GM18858 (cell line): ENCODE data around the gene KRTAP22-2.

Experiments
- ATAC-seq: cut with Tn5 transposase; IDR thresholded peaks from one replicate; pipeline ENCODE4 v1.9.1; 2021; ENCODE audit not compliant: unreplicated experiment

The KRTAP22-2 gene

DNA sequence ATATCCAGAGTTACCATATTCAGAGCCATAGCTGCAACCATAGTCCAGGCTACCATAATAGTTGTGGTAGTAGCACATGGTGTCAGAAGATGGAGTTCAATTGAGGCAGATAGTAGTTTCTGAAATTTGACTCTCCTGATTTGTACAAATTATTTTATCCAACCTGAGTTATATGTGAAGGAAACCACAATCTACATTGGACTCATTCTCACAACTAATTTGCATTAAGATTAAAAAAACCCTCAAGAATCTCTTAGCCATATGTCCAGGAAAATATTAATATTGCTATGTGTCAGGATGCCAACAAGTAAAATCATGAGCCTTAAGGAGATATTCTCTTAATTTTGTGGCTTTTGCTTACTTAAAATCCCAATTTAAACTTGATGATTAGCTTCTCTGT is at the start of gene KRTAP22-2:
Gene KRTAP22-2 (minus strand): TSS at position 101 of the 400 bp plus-strand sequence.
- no peak for ATAC-seq

DNA sequence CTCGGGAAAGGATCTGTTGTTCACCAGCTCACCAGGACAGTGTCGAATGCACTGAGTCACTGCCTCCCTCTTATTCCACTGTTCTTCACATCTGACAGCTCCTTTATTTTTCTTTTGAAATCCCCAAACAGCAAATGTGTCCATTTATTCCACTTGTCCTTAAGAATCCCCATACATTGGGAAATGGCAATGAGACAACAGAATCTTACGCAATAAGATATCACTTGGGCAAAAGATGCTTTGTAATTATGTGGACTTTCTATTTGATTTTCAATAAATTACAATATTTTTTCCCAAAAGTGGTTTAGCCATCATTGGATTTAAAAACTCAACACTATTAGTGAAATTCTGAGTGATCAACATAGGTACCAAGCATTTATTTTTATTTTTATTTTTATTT is 48.5 kb upstream of the KRTAP22-2 start:
- ATAC-seq: no peak

DNA sequence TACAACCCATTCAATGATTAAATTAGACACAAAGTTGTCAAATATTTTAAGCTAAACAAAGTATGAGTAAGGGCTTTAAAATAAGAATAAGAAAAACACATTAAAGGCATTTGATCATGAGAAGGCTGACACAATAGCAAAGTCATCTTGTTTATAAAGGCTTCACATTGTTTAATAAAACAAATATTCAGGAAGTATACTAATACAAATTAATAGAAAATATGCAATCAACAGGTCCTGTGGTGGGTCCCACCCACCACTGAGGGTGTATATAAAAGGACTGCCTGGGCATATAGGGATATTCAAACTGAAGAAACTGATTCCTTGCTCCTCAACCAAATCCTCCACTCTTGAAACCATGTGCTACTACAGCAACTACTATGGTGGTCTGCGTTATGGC is 44.7 kb upstream of the KRTAP22-2 start, which contains the start of gene KRTAP20-2:
Gene KRTAP20-2 (plus strand): TSS at position 301 of the 400 bp plus-strand sequence. CDS start 58 bp downstream, at position 359.
- ATAC-seq: no peak

DNA sequence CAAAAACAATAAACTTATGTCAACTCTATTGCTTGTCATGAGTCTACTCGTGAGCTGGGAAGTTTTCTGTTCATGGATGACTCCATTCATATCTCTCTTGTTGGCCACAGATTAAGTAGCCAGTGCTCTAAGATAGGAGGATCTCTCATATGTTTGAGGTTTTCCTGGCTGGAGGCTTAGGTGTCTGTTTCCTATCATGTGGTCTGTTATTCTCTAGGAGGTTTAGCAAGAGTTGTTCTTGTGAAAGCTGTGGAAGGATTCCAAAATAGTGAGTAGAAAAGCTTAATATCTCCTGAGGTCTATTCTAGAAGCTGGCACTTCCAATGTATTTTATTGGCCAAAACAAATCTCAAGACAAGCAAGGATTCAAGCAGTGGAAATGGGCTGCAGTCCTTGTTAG is 39.0 kb upstream of the KRTAP22-2 start:
- ATAC-seq: no peak

DNA sequence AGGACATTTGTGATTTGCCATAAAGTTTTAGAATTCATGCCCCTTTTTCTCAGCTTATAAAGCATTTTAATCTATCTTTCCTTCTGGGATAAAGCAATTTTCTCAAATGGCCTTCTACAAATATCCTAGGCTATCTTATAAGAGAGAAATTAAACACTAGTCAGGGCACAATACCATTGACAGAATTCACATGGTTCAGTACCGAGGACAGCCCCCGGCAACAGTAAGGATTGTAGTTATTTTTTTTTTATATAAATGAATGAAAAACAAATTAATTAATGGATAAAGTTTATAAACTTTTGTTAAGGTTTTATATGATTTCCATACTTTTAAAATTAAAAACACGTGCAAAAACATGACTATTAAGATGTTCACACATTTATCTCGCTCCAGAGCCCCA is 37.9 kb upstream of the KRTAP22-2 start:
- no peak for ATAC-seq

DNA sequence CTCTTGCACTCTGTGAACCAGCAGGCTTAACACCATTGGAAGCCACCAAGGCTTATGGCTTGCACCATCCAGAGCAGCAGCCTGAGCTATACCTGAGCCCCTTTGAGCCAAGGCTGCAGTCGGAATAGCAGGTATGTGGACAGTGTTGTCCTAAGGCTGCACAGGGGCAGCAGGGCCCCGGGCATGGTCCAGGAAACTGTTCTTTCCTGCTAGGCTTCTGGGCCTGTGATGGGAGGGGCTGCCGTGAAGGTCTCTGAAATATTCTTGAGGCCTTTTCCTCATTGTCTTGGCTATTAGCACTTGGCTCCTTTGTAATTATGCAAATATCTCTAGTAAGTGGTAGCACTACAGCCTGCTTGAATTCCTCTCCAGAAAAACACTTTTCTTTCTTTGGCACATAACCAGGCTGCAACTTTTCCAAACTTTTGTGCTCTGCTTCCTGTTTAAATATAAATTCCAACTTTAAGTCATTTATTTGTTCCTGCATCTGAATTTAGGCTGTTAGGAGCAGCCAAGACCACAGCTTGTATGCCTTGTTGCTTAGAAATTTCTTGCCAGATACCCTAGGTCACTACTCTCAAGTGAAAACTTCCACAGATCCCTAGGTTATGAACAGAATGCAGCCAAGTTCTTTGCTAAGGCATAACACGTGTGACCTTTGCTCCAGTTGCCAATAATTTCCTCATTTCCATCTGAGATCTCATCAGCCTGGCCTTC is 35.4 kb upstream of the KRTAP22-2 start:
- ATAC-seq: no peak

DNA sequence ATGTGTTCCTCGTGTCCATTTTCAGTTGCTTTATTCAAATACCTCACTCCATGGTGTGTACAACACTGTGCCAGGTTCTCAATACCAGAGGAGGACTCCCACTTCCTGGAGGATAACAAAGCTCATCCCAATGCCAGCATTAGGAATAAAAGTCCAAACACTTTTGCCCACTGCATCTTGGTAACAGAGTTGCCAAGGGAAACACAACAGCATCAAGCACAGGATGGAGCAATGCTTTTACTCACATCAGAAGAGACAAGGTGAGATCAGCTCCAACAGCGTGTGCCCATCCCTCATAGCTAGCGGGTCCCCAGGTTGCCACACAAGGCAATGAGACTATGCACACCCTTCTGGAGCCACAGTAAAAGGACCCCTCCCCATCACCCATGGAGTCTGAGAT is 33.2 kb upstream of the KRTAP22-2 start:
- ATAC-seq: no peak

DNA sequence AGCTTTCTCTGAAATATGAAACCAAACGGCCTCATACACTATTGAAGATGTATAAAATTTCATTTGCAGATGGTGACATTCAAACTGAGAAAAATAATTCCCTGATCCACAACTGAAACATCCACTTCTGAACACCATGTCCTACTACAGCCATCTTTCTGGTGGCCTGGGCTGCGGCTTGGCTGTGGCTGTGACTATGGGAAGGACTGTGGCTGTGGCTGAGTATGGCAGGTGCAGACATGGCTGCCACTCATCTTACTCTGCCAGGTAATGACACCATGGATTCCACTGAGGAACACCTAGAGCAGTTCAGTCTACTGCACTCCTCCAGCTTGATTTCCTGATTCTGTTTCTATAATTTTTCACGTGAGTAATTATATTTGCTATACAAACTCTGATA is 30.3 kb upstream of the KRTAP22-2 start, which contains the start of gene KRTAP20-4:
Gene KRTAP20-4 (plus strand): TSS at position 106 of the 400 bp plus-strand sequence.
- ATAC-seq: no peak

DNA sequence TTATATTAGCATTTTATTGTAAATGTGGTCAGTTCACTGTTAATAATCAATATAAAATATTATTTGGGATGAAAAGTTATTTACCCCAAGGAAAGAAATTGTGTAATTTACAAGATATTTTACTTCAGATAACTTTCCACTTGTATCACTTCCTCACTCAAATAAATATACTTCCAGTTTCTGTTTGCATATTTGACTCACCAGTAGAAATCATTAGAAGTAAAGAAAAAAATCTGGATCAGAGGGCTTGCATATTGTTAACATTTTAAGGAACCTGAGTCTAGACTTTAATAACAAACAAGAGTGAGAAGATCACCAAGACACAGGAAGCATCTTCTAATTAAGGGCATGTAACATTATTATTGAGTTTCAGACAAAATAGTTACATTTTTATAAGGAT is 29.9 kb upstream of the KRTAP22-2 start:
- no peak for ATAC-seq

DNA sequence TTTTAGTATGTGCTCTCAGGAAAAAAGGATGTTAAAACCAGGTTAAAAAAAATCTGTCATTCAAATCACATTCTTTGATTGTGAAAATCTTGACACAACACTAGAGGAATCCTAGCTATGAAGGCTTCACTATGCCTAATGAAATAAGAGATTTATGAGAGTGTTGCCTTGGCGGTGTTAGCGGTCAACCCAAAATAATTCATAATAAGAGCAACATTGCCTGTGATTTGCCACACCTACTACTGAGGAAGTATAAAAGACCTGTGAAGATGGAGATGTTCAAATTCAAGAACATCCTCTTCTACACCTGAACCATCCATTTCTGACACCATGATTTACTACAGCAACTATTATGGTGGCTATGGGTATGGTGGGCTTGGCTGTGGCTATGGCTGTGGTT is 25.9 kb upstream of the KRTAP22-2 start, which contains the start of gene KRTAP20-1:
Gene KRTAP20-1 (plus strand): TSS at position 301 of the 400 bp plus-strand sequence. CDS start 30 bp downstream, at position 331.
- ATAC-seq: no peak

DNA sequence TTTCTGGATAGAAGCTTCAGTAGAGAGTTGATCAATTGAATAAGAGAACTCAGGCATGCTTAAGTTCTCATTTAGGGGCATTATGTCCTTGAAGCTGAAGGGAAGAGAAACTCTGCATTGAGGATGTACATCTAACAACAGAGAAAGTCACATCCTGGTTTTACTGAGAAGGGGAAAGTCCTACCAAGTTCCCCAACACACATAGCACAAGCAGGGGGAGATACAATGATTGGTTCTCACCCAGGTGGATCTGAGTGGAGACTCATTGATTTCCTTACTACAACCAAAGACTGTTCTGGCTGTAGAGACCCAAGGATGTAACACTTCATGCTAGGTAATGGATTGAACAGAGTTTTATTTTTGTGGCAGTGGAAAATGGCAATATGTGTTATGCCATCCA is 25.0 kb upstream of the KRTAP22-2 start:
- ATAC-seq: no peak

DNA sequence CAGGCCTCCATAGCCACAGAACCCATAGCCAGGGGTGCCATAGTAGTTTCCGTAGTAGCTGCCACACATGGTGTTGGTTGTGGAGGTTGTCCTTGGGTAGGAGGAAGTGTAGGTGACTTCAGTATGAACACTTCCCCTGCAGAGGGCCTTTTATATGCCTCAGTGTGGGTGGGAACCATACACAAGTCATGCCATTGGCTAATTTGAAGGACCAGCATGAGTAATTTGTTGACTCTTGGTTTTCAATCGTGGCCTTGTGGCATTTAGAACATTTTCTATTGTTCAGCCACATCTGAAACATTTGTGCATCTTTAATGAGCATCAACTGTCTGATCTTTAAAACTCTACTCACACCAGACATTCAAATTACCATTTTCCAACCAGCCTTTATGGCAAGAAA is 23.6 kb upstream of the KRTAP22-2 start, which contains the start of gene KRTAP6-1:
Gene KRTAP6-1 (minus strand): TSS at position 95 of the 400 bp plus-strand sequence. CDS start 26 bp downstream, at position 69.
- no peak for ATAC-seq

DNA sequence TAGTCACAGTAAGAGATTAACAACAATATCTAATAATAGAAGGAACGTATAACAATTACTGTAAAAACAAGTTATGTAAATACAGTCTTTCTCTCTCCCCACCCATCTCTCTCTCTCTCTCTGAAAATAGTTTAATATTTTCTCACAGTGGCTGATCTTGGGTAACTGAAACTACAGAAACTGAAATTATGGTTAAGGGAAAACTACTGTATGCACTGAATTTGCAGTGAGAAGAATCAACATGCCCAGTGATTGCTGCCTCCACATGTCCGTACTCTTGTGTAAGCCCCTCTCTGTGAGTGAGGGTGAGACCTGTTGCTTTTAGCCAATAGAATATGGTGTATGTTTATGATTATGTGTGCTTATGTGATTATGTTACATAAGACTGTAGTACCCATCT is 21.9 kb upstream of the KRTAP22-2 start:
- no peak for ATAC-seq

DNA sequence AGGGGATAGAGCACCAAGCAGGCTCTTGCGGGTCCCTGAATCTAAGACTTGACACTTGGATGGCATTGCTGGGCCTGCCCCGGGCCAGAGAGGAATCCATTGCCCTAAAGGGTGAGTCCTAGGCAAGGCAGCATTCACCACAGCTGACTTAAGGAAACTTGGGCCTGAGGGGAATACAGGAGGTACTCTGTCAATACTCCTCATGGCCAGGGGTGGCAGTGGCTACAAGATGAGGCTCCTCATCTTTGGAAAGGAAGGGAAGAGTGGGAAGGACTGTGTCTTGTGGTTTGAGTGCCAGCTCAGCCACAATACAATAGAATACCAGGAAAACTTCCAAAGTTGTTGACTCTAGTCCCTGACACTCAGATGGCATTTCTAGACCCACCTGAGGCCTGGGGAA is 15.8 kb upstream of the KRTAP22-2 start:
- ATAC-seq: no peak

DNA sequence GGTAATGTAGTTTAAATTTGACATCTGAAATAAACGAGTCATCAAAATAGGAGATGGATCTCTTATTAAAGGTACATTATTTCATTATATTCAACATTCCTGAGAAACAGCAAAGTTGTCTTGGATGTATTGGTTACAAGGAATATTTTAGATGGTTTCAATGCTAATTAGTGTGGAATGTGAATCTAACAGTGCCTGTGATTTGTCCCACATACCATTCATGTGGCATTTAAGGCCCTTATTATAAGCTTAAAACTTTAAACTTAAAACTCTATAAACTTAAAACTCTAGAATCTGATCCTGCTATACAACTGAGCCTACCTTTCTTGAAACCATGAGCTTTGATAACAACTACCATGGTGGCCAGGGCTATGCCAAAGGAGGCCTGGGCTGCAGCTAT is 10.6 kb upstream of the KRTAP22-2 start, which contains the start of gene KRTAP22-1:
Gene KRTAP22-1 (plus strand): TSS at position 301 of the 400 bp plus-strand sequence.
- ATAC-seq: no peak

DNA sequence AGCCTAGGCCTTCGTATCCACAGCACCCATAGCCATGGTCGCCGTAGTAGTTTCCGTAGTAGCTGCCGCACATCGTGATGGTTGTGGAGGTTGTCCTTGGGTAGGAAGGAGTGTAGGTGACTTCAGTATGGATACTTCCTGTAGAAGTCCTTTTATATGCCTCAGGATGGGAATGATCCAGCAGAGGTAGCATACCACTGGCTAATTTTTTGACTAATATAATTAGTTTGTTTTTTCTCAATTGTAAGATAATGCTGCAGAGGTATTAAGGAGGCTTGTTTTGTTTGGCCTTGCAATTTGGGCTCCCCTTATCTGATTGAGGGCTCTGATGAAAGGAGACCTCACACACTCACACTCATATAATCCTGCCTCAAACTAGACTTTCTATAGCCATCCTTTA is 8.6 kb upstream of the KRTAP22-2 start, which contains the start of gene KRTAP6-2:
Gene KRTAP6-2 (minus strand): TSS at position 101 of the 400 bp plus-strand sequence. CDS start 28 bp downstream, at position 73.
- ATAC-seq: no peak

DNA sequence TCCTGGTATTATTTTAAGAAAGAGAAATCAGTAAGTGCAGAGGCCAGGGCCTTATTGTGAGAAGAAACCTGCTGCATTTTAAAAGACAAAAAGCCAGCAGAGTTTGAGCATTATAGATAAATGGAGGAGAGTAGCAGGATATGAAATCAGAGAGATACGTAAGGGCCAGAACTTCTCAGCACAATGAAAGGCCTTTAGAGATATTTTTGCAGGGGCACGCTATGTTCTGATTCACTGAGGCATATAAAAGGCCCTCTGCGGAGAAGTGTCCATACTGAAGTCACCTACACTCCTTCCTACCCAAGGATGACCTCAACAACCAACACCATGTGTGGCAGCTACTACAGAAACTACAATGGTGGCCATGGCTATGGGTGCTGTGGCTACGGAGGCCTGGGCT is 1.9 kb upstream of the KRTAP22-2 start, which contains the start of gene KRTAP6-3:
Gene KRTAP6-3 (plus strand): TSS at position 301 of the 400 bp plus-strand sequence. CDS start 6 bp downstream, at position 307.
- no peak for ATAC-seq

DNA sequence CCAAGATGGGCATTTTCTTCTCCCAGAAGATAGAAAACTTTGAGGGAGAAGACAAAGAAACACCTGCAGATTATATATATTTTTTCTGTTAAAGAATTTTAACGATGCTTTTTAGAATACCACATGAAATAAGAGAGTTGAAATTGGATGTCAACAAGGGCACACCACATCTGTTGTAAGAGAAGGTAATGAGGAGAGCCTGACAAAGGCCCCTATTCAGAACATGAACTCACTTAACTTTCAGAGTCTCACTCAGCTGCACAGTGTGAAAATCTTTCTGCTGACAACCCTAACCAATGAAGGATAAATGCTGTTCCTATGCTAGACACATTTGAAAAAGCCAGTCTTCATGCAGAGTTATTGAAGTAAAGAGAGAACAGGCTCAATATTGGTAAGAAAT is 7.3 kb downstream of the KRTAP22-2 start:
- ATAC-seq: no peak

DNA sequence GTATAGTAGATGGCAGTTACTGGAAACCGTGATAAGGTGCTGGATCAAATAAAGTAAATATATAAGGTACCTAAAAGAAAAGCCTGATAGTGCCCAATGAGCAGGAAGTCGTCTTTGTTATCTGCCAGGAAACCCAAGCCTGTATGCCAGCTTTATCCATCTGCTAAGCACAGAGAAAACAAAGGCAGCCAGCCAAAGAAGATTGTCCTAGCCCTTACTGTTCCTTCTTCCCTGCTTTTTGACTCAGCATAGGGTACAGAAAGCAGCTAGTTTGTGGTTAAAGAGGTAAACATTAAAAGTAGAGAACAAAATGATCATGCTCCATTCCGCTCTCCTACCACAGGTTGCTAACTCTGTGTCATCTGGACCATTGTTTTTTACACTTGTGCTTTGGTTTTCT is 10.1 kb downstream of the KRTAP22-2 start:
- no peak for ATAC-seq

DNA sequence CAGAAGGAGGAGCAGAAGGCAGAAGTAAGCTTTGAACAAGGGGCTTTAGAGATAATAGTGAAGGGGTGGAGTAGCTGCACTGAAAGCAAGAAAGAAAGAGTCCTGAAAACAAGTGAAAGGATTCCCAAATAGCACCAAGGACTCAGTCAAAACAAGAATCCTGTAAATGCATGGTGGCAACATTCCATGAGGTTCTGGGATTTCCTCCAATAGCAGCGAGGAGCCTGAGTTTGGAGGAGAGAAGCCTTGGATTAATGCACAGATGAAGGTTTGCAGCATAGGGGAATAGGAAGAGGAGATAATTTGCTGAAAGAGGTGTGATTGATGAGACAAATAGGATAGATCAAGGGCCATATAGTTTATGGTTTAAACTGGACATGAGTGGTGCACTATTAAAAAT is 10.9 kb downstream of the KRTAP22-2 start:
- ATAC-seq: no peak

DNA sequence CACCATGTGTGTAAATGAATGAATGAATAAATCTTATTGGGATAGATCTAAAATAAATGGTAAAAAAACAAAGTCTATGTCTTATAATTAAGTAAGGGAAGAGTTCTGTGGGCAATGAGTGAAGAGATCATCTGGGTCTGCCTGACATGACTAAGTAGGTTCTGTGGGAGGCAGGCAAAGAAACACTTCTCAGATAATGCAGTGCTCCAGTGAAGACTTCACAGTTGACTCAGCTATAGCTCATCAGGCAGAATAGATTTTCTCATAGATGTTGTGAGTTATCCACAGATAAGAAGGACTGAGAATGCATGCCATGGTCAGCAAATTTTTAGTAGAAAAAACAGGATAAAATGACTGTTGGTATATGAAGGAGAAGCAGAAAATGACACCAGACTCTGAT is 12.4 kb downstream of the KRTAP22-2 start:
- no peak for ATAC-seq

DNA sequence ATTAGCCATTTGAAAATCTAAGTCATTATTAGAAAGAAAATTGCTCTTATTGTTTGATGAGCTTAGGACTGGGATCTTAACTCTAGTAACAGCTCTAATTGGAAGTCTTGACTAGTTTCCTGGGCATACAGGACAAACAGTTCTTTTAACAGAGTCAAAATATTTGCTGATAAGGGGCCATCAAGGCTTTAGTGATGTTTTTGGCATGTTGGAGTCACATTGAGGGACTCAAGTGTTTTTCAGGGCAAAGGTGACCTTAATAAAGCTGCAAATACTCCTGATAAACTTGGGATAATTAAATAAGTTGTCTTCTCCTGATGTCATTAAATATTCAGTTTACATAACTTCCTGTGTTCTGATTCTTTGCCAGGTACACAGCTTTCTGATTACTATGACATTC is 22.6 kb downstream of the KRTAP22-2 start:
- no peak for ATAC-seq
